Endothelial cell of umbilical vein (primary cell): ENCODE measurements around the gene MEGF10. TPM values are rescaled to one million over a fixed set of nuclear protein-coding genes. Genes with fewer than 3 reads are reported as not detected.

Source experiments
- BruUV-seq: library from RNA; stranded (reverse); fragments of 400-500 nt; replicated peaks from 2 replicates; lab custom pipeline; 2021; lab: Mats Ljungman, UMichigan
- CTCF ChIA-PET: fragments of 300-600, 350-600 bp; sonication (Branson Sonifier 250); formaldehyde crosslinking; loops from one replicate; lab custom pipeline; 2021; ENCODE audit warnings: antibody characterized with exemption, inconsistent platforms; lab: Charles Lee
- POLR2A ChIA-PET: fragments of 300-600, 350-600 bp; sonication (Branson Sonifier 250); formaldehyde crosslinking; loops from one replicate; lab custom pipeline; 2021; ENCODE audit warnings: antibody characterized with exemption, inconsistent platforms; lab: Charles Lee
- DNase-seq: peaks from one replicate; pipeline ENCODE4 v3.0.0-alpha.2; 2011; ENCODE audit warnings: low read depth, low spot score
- FAIRE-seq: peaks from 2 replicates; lab custom pipeline; 2011; peaks lifted over from hg19 to GRCh38; lab: Jason Lieb, UNC
- H2AFZ ChIP-seq: 2 replicates; pipeline ENCODE4 v1.6.0; 2012; ENCODE audit warnings: low read depth, low read length, control low read depth, inconsistent platforms
- H3K27ac ChIP-seq: 2 replicates; pipeline ENCODE4 v1.5.1; 2011; ENCODE audit warnings: low read depth, mild to moderate bottlenecking, control low read depth, low read length, moderate library complexity; ENCODE audit not compliant: insufficient read depth
- H3K27me3 ChIP-seq, 2 experiments: 2 replicates each; pipeline versions ENCODE4 v1.6.0 to v1.6.1; 2011; ENCODE audit warnings: low read length in 2 of 2, mixed read lengths in 1 of 2; ENCODE audit not compliant: control insufficient read depth in 2 of 2, insufficient read depth in 2 of 2
- H3K36me3 ChIP-seq, 2 experiments: 2 replicates in 1 of 2; 3 replicates in 1 of 2; pipeline ENCODE4 v1.5.1; 2011; ENCODE audit warnings: low read length in 2 of 2, mild to moderate bottlenecking in 1 of 2, moderate library complexity in 1 of 2; ENCODE audit not compliant: control insufficient read depth in 2 of 2, insufficient read depth in 2 of 2; ENCODE audit errors: extremely low read depth in 1 of 2
- H3K4me1 ChIP-seq: 3 replicates; pipeline ENCODE4 v1.5.1; 2011; ENCODE audit warnings: mild to moderate bottlenecking, low read length; ENCODE audit not compliant: control insufficient read depth, insufficient read depth; ENCODE audit errors: extremely low read depth
- H3K4me2 ChIP-seq: 2 replicates; pipeline ENCODE4 v1.6.1; 2011; ENCODE audit warnings: low read length, control low read depth, mixed read lengths; ENCODE audit not compliant: insufficient read depth
- H3K4me3 ChIP-seq, 3 experiments: fragments of 200-600 bp in 1 of 3; sonication (generic), shearing (Covaris generic) in 1 of 3; replicated peaks in 1 of 3; 2 replicates each; pipeline ENCODE4 v1.5.1; 2011 to 2016; ENCODE audit warnings: control low read depth in 3 of 3, low read length in 3 of 3, mild to moderate bottlenecking in 2 of 3, inconsistent platforms in 1 of 3, low read depth in 1 of 3, moderate library complexity in 1 of 3; ENCODE audit not compliant: insufficient read depth in 1 of 3
- H3K79me2 ChIP-seq: 2 replicates; pipeline ENCODE4 v1.6.0; 2012; ENCODE audit warnings: low read length, inconsistent platforms; ENCODE audit not compliant: control insufficient read depth, insufficient read depth
- H3K9ac ChIP-seq: replicated peaks from 2 replicates; pipeline ENCODE3; 2011; ENCODE audit warnings: low read length, control low read depth; ENCODE audit not compliant: insufficient read depth; ENCODE audit errors: extremely low read depth
- H3K9me1 ChIP-seq: replicated peaks from 3 replicates; pipeline ENCODE4 v1.6.0; 2011; ENCODE audit warnings: mild to moderate bottlenecking, low read length; ENCODE audit not compliant: control insufficient read depth, insufficient read depth; ENCODE audit errors: extremely low read depth
- H3K9me3 ChIP-seq: replicated peaks from 2 replicates; pipeline ENCODE4 v1.5.1; 2012; ENCODE audit warnings: low read length, inconsistent platforms; ENCODE audit not compliant: control insufficient read depth, insufficient read depth
- H4K20me1 ChIP-seq: replicated peaks from 2 replicates; pipeline ENCODE3; 2011; ENCODE audit warnings: mild to moderate bottlenecking, low read length; ENCODE audit not compliant: control insufficient read depth, insufficient read depth; ENCODE audit errors: extremely low read depth
- EZH2 ChIP-seq: IDR thresholded peaks from 2 replicates; pipeline ENCODE4 v1.6.1; 2012; ENCODE audit warnings: borderline replicate concordance, low read depth, mild to moderate bottlenecking, moderate library complexity, low read length, inconsistent platforms; ENCODE audit not compliant: severe bottlenecking
- FOS ChIP-seq: IDR thresholded peaks from 2 replicates; pipeline ENCODE4 v1.6.1; 2011; ENCODE audit warnings: mild to moderate bottlenecking, low read length, moderate library complexity, borderline replicate concordance; ENCODE audit not compliant: insufficient read depth
- GATA2 ChIP-seq: IDR thresholded peaks from 2 replicates; pipeline ENCODE4 v1.7.0; 2011; ENCODE audit warnings: low read depth, mild to moderate bottlenecking, moderate library complexity, mixed read lengths, low read length; ENCODE audit not compliant: insufficient read length, insufficient read depth
- JUN ChIP-seq: IDR thresholded peaks from 2 replicates; pipeline ENCODE4 v1.6.1; 2011; ENCODE audit warnings: borderline replicate concordance, low read depth; ENCODE audit not compliant: insufficient read length, insufficient read depth
- MYC ChIP-seq: IDR thresholded peaks from one replicate; pipeline ENCODE4 v1.6.1; 2011; ENCODE audit warnings: mild to moderate bottlenecking, low read depth, low read length
- POLR2A ChIP-seq: IDR thresholded peaks from 2 replicates; pipeline ENCODE4 v1.6.1; 2012; ENCODE audit warnings: low read depth, mild to moderate bottlenecking, control low read depth, low read length
- POLR2AphosphoS5 ChIP-seq: IDR thresholded peaks from 2 replicates; pipeline ENCODE4 v1.6.1; 2012; ENCODE audit warnings: low read depth, mild to moderate bottlenecking, control low read depth, low read length, moderate library complexity; ENCODE audit not compliant: insufficient read depth
- dilution Hi-C: fragments of 300-500 bp; cut with MboI; formaldehyde crosslinking; loops from one replicate; pipeline ENCODE4 v1.15.0; 2019; ENCODE audit warnings: low sequenced_read_pairs; ENCODE audit not compliant: extremely low pct_ligation_motif_present
- intact Hi-C: fragments of 100-400 bp; cut with micrococcal nuclease; formaldehyde crosslinking; loops from one replicate; pipeline ENCODE4 v1.10.0; 2022
- polyA plus RNA-seq, 4 experiments: library from polyadenylated mRNA; depleted of rRNA in 3 of 4; stranded (reverse) in 3 of 4; unstranded in 1 of 4; fragments of >200 nt; gene quantifications; 2 replicates each; pipeline versions ENCODE4 v1.2.1 to v1.2.3, GENCODE V29; 2011 to 2012; ENCODE audit warnings: missing spikeins in 1 of 4
- total RNA-seq: library from RNA; stranded (reverse); gene quantifications from 2 replicates; pipeline ENCODE4 v1.2.3, GENCODE V29; 2021
- TF ChIP-seq, protein P1 (sequence below): IDR thresholded peaks from 2 replicates; pipeline ENCODE4 v1.6.1; 2011; ENCODE audit not compliant: insufficient read depth, insufficient read length
- TF ChIP-seq, protein P2 (sequence below), 2 donors: IDR thresholded peaks; 1 replicate in 1 of 2; 2 replicates in 1 of 2; pipeline ENCODE4 v1.5.1; 2011; ENCODE audit warnings: low read length in 2 of 2, mild to moderate bottlenecking in 2 of 2, moderate library complexity in 2 of 2, control low read depth in 1 of 2, inconsistent platforms in 1 of 2, low read depth in 1 of 2; ENCODE audit not compliant: insufficient read depth in 1 of 2; ENCODE audit errors: extremely low read depth in 1 of 2

MEGF10 gene
- total and polyA plus RNA-seq, 2 donors (not counting 3 experiments of a cell fraction or from before 2014, with no cell fraction given) = 0.30 to 1.00 TPM

GRCh38 chr5:127313847-127314473 lies 23.4 kb downstream of the MEGF10 start:
- DNase-seq = peak; percentile 69
- no peaks in the 10 kb centered on the region for H4K20me1 ChIP-seq
- no TSS peak for BruUV-seq
- TF ChIP-seq, protein P1, sequence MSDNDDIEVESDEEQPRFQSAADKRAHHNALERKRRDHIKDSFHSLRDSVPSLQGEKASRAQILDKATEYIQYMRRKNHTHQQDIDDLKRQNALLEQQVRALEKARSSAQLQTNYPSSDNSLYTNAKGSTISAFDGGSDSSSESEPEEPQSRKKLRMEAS = no peak
- TF ChIP-seq, protein P2, sequence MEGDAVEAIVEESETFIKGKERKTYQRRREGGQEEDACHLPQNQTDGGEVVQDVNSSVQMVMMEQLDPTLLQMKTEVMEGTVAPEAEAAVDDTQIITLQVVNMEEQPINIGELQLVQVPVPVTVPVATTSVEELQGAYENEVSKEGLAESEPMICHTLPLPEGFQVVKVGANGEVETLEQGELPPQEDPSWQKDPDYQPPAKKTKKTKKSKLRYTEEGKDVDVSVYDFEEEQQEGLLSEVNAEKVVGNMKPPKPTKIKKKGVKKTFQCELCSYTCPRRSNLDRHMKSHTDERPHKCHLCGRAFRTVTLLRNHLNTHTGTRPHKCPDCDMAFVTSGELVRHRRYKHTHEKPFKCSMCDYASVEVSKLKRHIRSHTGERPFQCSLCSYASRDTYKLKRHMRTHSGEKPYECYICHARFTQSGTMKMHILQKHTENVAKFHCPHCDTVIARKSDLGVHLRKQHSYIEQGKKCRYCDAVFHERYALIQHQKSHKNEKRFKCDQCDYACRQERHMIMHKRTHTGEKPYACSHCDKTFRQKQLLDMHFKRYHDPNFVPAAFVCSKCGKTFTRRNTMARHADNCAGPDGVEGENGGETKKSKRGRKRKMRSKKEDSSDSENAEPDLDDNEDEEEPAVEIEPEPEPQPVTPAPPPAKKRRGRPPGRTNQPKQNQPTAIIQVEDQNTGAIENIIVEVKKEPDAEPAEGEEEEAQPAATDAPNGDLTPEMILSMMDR (IDR thresholded peaks at IDR 0.05; ENCODE audit: extremely low read depth in 1 of 2, insufficient read depth in 1 of 2, low read depth in 1 of 2, low read length in 2 of 2) = peak; percentile 78 to 85
- TF ChIP-seq JUN = no peak
- no peaks in the 10 kb centered on the region for H3K4me1 ChIP-seq
- dilution Hi-C loops = no loop called here
- no peaks in the 10 kb centered on the region for H3K9me1 ChIP-seq
- H3K9me3 ChIP-seq = no peaks in the 10 kb centered on the region
- no peak overlapping the region for H3K4me2 ChIP-seq
- no peak overlapping the region for H3K27ac ChIP-seq
- no peak overlapping the region for H3K4me3 ChIP-seq
- CTCF ChIA-PET = interaction anchor here (0.8 to 4.0 kb wide), 14 partner anchors 8 to 638 kb away, joined by 3 to 45 read pairs (median 4); partner anchors contain the start of gene MEGF10
- H3K27me3 ChIP-seq = peaks cover 26 to 47% of the 10 kb centered on the region in 2 experiments
- no peak overlapping the region for H2AFZ ChIP-seq
- no peaks in the 10 kb centered on the region for H3K36me3 ChIP-seq
- POLR2A ChIA-PET = no interaction called here
- no peak overlapping the region for H3K9ac ChIP-seq
- H3K79me2 ChIP-seq = no peaks in the 10 kb centered on the region
- intact Hi-C loops = loop anchor here (1.0 kb wide), 6 partner anchors 24 to 658 kb away; partner anchors contain the start of genes MARCHF3 and MEGF10
- peak; percentile 81 for FAIRE-seq

- Histone ChIP-seq H3K4me2 (no peak overlapping the region), H3K36me3 (no peaks in the 10 kb centered on the region), H3K27ac (no peak overlapping the region), H3K4me1 (peaks cover 5% of the 10 kb centered on the region), H3K9me1 (no peaks in the 10 kb centered on the region), H3K9ac (no peak overlapping the region), H2AFZ (no peak overlapping the region), H3K4me3 (no peak overlapping the region), H3K27me3 (peaks cover 23 to 39% of the 10 kb centered on the region in 2 experiments), H3K9me3 (no peaks in the 10 kb centered on the region), H3K79me2 (no peaks in the 10 kb centered on the region), H4K20me1 (no peaks in the 10 kb centered on the region)
- intact Hi-C loops = no loop called here
- ChIA-PET POLR2A (no interaction called here), CTCF (interaction anchor here (1.3 to 1.4 kb wide), 2 partner anchors 177 to 479 kb away, joined by 5 to 6 read pairs; no protein-coding TSS in a partner anchor)
- BruUV-seq = no TSS peak
- DNase-seq (no peak), FAIRE-seq (no peak)
- TF ChIP-seq MYC = no peak
- TF ChIP-seq, protein P2 (IDR thresholded peaks at IDR 0.05; ENCODE audit: extremely low read depth in 1 of 2, insufficient read depth in 1 of 2, low read depth in 1 of 2, low read length in 2 of 2) = no peak
- no peak for TF ChIP-seq JUN
- TF ChIP-seq FOS = no peak
- no peak for TF ChIP-seq EZH2
- TF ChIP-seq GATA2 = no peak
- no peak for TF ChIP-seq POLR2AphosphoS5
- TF ChIP-seq, protein P1 = no peak
- TF ChIP-seq POLR2A = no peak
- dilution Hi-C loops = no loop called here
These were observed 25.4 kb downstream of the MEGF10 start for GRCh38 chr5:127316011-127316410.
